HCT116 (cell line): ENCODE data around the gene FCHO2. TPM values are rescaled to one million over a fixed set of nuclear protein-coding genes. Genes with fewer than 3 reads are reported as not detected.

ENCODE experiments used
- ATAC-seq: fragments of 200-7000 bp; cut with Tn5 transposase; 2 replicates; pipeline ENCODE4 v1.9.1; 2020; ENCODE audit warnings: mild to moderate bottlenecking, moderate library complexity
- BruUV-seq: library from RNA; stranded (reverse); fragments of 400-500 nt; replicated peaks from 2 replicates; lab custom pipeline; 2021; lab: Mats Ljungman, UMichigan
- CTCF ChIA-PET: fragments of 300-600 bp; sonication (Branson Sonifier 250); formaldehyde crosslinking; loops from one replicate; lab custom pipeline; 2021; ENCODE audit warnings: antibody characterized with exemption; lab: Charles Lee
- POLR2A ChIA-PET: fragments of 300-600, 350-600 bp; sonication (Branson Sonifier 250); formaldehyde crosslinking; loops from one replicate; lab custom pipeline; 2021; ENCODE audit warnings: antibody characterized with exemption; lab: Charles Lee
- RAD21 ChIA-PET, 2 experiments: fragments of 300-600 bp; sonication (Branson Sonifier 250); formaldehyde crosslinking; loops; one replicate each; lab custom pipeline; 2023; ENCODE audit warnings: low total read pairs in 2 of 2; ENCODE audit not compliant: uncharacterized antibody in 2 of 2, unreplicated experiment in 2 of 2, low non-redundant PET in 1 of 2; lab: Charles Lee
- DNase-seq: peaks from one replicate; pipeline ENCODE4 v3.0.0-alpha.2; 2010; ENCODE audit warnings: low read depth, low spot score
- H2AFZ ChIP-seq: fragments of 200-600 bp; shearing (Covaris generic), sonication (generic); 2 replicates; pipeline ENCODE4 v1.6.1; 2017; ENCODE audit warnings: low read depth, mixed run types, mixed read lengths, antibody characterized with exemption, low read length; ENCODE audit not compliant: poor library complexity, severe bottlenecking
- H3K27ac ChIP-seq: 2 replicates; pipeline ENCODE4 v1.5.1; 2012; ENCODE audit warnings: low read depth, low read length
- H3K27me3 ChIP-seq: fragments of 200-600 bp; sonication (generic); 2 replicates; pipeline ENCODE4 v1.6.1; 2016; ENCODE audit warnings: mixed run types, low read length, mixed read lengths; ENCODE audit not compliant: insufficient read depth
- H3K36me3 ChIP-seq, 2 experiments: fragments of 200-500 bp in 1 of 2; fragments of 200-600 bp in 1 of 2; sonication (Bioruptor generic) in 1 of 2; sonication (generic) in 1 of 2; 2 replicates each; pipeline versions ENCODE4 v1.5.1 to v1.6.1; 2014 to 2016; ENCODE audit warnings: low read length in 2 of 2, inconsistent platforms in 1 of 2, mixed read lengths in 1 of 2, mixed run types in 1 of 2; ENCODE audit not compliant: insufficient read depth in 2 of 2, control insufficient read depth in 1 of 2
- H3K4me1 ChIP-seq, 2 experiments: fragments of 200-600 bp in 1 of 2; sonication (generic) in 1 of 2; 2 replicates each; pipeline versions ENCODE4 v1.5.1 to v1.6.1; 2012 to 2017; ENCODE audit warnings: low read length in 2 of 2, inconsistent platforms in 1 of 2, mild to moderate bottlenecking in 1 of 2, mixed read lengths in 1 of 2, mixed run types in 1 of 2, moderate library complexity in 1 of 2; ENCODE audit not compliant: insufficient read depth in 2 of 2, control insufficient read depth in 1 of 2
- H3K4me2 ChIP-seq: fragments of 200-600 bp; sonication (generic); 2 replicates; pipeline ENCODE4 v1.6.1; 2017; ENCODE audit warnings: mixed run types, low read length, mixed read lengths
- H3K4me3 ChIP-seq, 2 experiments: fragments of 200-600 bp in 1 of 2; sonication (generic) in 1 of 2; replicated peaks in 1 of 2; 2 replicates each; pipeline ENCODE4 v1.5.1; 2011 to 2016; ENCODE audit warnings: low read length in 2 of 2, control low read depth in 1 of 2, low read depth in 1 of 2, mild to moderate bottlenecking in 1 of 2, mixed read lengths in 1 of 2, mixed run types in 1 of 2
- H3K79me2 ChIP-seq: fragments of 200-600 bp; sonication (generic); 2 replicates; pipeline ENCODE4 v1.6.1; 2017; ENCODE audit warnings: mild to moderate bottlenecking, mixed run types, low read length, moderate library complexity, mixed read lengths; ENCODE audit not compliant: insufficient read depth
- H3K9ac ChIP-seq: fragments of 200-600 bp; sonication (generic); 2 replicates; pipeline ENCODE4 v1.6.1; 2016; ENCODE audit warnings: low read length, mixed read lengths
- H3K9me2 ChIP-seq: fragments of 200-600 bp; sonication (generic), shearing (Covaris generic); 2 replicates; pipeline ENCODE4 v1.6.1; 2017; ENCODE audit warnings: mixed run types, mild to moderate bottlenecking, moderate library complexity; ENCODE audit not compliant: insufficient read depth
- H3K9me3 ChIP-seq, 2 experiments: fragments of 200-500 bp in 1 of 2; fragments of 200-600 bp in 1 of 2; sonication (Bioruptor generic) in 1 of 2; sonication (generic) in 1 of 2; 2 replicates each; pipeline ENCODE4 v1.6.1; 2014 to 2017; ENCODE audit warnings: low read length in 2 of 2, mixed read lengths in 2 of 2, inconsistent platforms in 1 of 2, low read depth in 1 of 2, mild to moderate bottlenecking in 1 of 2, mixed run types in 1 of 2, moderate library complexity in 1 of 2; ENCODE audit not compliant: control insufficient read depth in 1 of 2, insufficient read depth in 1 of 2
- H4K20me1 ChIP-seq: fragments of 200-600 bp; sonication (generic), shearing (Covaris generic); 2 replicates; pipeline ENCODE4 v1.6.1; 2017; ENCODE audit warnings: mixed run types, mild to moderate bottlenecking, moderate library complexity; ENCODE audit not compliant: insufficient read depth
- ELF1 ChIP-seq: IDR thresholded peaks from 2 replicates; pipeline ENCODE4 v1.6.1; 2012; ENCODE audit warnings: low read depth, borderline replicate concordance
- EZH2 ChIP-seq: fragments of 200-600 bp; sonication (generic); IDR thresholded peaks from 2 replicates; pipeline ENCODE4 v1.6.1; 2017; ENCODE audit warnings: antibody characterized with exemption, mixed run types
- FOSL1 ChIP-seq: IDR thresholded peaks from 2 replicates; pipeline ENCODE4 v1.6.1; 2012; ENCODE audit warnings: low read depth
- intact Hi-C: fragments of 100-400 bp; cut with micrococcal nuclease; formaldehyde crosslinking; loops from 2 replicates; pipeline ENCODE4 v1.10.0; 2022
- total RNA-seq: library from RNA; stranded (reverse); gene quantifications from one replicate; pipeline ENCODE4 v1.2.1, GENCODE V29; 2021; ENCODE audit not compliant: unreplicated experiment
- TF ChIP-seq, protein P1 (sequence below): IDR thresholded peaks from 2 replicates; pipeline ENCODE4 v1.6.1; 2012
- TF ChIP-seq, protein P2 (sequence below), 3 experiments: fragments of 200-600 bp in 1 of 3; sonication (generic) in 1 of 3; IDR thresholded peaks in 2 of 3; conservative IDR thresholded peaks in 1 of 3; 2 replicates each; pipeline ENCODE4 v1.5.1; 2012 to 2017; ENCODE audit warnings: low read depth in 2 of 3, low read length in 2 of 3, antibody characterized with exemption in 1 of 3, borderline replicate concordance in 1 of 3, control low read depth in 1 of 3, mild to moderate bottlenecking in 1 of 3, mixed read lengths in 1 of 3, mixed run types in 1 of 3, moderate library complexity in 1 of 3; ENCODE audit not compliant: insufficient read depth in 1 of 3

The FCHO2 gene
- total RNA-seq, 1 experiment from 2014 or later: 18.7 TPM

DNA sequence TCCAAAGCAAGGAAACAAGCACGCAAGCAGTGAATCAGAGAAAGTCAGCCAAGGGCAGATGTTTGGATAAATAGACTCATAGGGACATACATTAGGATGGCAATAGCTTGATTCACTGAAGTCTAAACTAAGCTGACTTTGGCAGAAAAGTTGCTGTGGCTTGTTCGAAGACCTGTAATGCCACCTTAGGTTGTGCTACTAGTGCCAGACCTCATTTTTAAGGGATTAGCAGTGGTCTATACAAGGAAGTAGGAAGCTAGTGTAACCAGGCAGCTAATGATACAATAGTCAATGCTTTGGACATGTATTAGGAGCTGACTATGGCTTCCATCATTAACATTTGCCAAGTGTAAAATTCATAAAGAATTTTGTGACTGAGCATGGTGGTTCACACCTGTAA is 63.1 kb downstream of the FCHO2 start:
- BruUV-seq: no TSS peak
- H3K36me3 ChIP-seq: 0 out of 4 replicates have a peak, but pooled peaks cover 0 to 2% of the 10 kb centered on the region in 2 experiments
- intact Hi-C loops: no loop called here
- no peaks in the 10 kb centered on the region for H3K27me3 ChIP-seq
- H3K9ac ChIP-seq: no peak overlapping the region
- no peak overlapping the region for H2AFZ ChIP-seq
- ATAC-seq: no peak
- TF ChIP-seq, protein P1, sequence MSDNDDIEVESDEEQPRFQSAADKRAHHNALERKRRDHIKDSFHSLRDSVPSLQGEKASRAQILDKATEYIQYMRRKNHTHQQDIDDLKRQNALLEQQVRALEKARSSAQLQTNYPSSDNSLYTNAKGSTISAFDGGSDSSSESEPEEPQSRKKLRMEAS: no peak
- TF ChIP-seq FOSL1 (no peak), ELF1 (no peak), EZH2 (no peak)
- TF ChIP-seq, all 23 proteins: peak for 0
- ChIA-PET POLR2A (no interaction called here), CTCF (no interaction called here), RAD21 (no interaction called here)
- Histone ChIP-seq H3K4me1 (no peaks in the 10 kb centered on the region), H3K27ac (no peak overlapping the region), H3K79me2 (no peaks in the 10 kb centered on the region), H3K9me3 (no peaks in the 10 kb centered on the region), H4K20me1 (no peaks in the 10 kb centered on the region), H3K4me3 (no peak overlapping the region), H3K9me2 (no peaks in the 10 kb centered on the region), H3K4me2 (no peak overlapping the region)
- DNase-seq: no peak

DNA sequence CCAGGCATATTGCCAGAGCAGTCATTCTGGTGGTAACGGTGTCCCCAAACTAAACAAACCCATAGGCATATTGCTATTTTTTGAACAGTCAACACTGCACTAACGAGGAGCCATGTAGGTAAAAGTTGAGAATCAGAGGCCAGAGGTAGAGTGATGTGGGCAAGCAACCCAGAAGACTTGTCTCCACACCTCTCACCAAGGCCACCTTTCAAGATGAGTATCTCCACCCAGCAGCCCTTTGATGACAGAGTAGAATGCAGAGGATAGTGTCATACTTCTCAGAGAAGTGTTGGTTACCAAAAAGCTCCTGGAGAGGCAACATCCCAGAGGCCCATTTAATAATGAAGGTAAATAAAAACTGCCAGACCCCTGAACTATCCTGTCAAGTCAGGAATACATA is 63.9 kb downstream of the FCHO2 start:
- Histone ChIP-seq H2AFZ (no peak overlapping the region), H3K9me2 (no peaks in the 10 kb centered on the region), H3K9ac (no peak overlapping the region), H3K79me2 (no peaks in the 10 kb centered on the region), H3K27me3 (no peaks in the 10 kb centered on the region), H3K27ac (no peak overlapping the region), H3K4me2 (no peak overlapping the region), H3K4me1 (no peaks in the 10 kb centered on the region)
- no TSS peak for BruUV-seq
- intact Hi-C loops: no loop called here
- ChIA-PET RAD21 (no interaction called here), CTCF (no interaction called here), POLR2A (no interaction called here)
- ATAC-seq (no peak), DNase-seq (no peak)
- TF ChIP-seq, protein P2, sequence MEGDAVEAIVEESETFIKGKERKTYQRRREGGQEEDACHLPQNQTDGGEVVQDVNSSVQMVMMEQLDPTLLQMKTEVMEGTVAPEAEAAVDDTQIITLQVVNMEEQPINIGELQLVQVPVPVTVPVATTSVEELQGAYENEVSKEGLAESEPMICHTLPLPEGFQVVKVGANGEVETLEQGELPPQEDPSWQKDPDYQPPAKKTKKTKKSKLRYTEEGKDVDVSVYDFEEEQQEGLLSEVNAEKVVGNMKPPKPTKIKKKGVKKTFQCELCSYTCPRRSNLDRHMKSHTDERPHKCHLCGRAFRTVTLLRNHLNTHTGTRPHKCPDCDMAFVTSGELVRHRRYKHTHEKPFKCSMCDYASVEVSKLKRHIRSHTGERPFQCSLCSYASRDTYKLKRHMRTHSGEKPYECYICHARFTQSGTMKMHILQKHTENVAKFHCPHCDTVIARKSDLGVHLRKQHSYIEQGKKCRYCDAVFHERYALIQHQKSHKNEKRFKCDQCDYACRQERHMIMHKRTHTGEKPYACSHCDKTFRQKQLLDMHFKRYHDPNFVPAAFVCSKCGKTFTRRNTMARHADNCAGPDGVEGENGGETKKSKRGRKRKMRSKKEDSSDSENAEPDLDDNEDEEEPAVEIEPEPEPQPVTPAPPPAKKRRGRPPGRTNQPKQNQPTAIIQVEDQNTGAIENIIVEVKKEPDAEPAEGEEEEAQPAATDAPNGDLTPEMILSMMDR (IDR thresholded peaks at IDR 0.05 in 2 of 3, conservative IDR thresholded peaks at IDR 0.05 in 1 of 3; ENCODE audit: borderline replicate concordance in 1 of 3, insufficient read depth in 1 of 3, low read depth in 2 of 3, low read length in 2 of 3): no peak
- TF ChIP-seq ELF1: no peak
- TF ChIP-seq, all 23 proteins: peak for 0
- Histone ChIP-seq H3K4me3 (no peak overlapping the region), H3K36me3 (0 out of 4 replicates have a peak, but pooled peaks cover 0 to 2% of the 10 kb centered on the region in 2 experiments), H4K20me1 (no peaks in the 10 kb centered on the region), H3K9me3 (no peaks in the 10 kb centered on the region)
